HG03103 (cell line): ENCODE data around the gene COPG1.
"Not testable (repeated sequence)": the region's sequence is repeated elsewhere in the genome, so short reads cannot be mapped to it uniquely, and the experiment has no call there.

Experiments used
- ATAC-seq: cut with Tn5 transposase; IDR thresholded peaks from one replicate; pipeline ENCODE4 v1.9.1; 2021; ENCODE audit warnings: low read depth; ENCODE audit not compliant: unreplicated experiment

The COPG1 gene

GRCh38 chr3:129249284-129250065, at the start of gene COPG1:
Gene COPG1, plus strand, starts transcription at chr3:129249606. Its CDS starts 104 bp downstream, at chr3:129249710.
- ATAC-seq, result peak; percentile 64

GRCh38 chr3:129204473-129204872, 44.9 kb upstream of the COPG1 start:
- ATAC-seq, result no peak

GRCh38 chr3:129205109-129205832, 44.1 kb upstream of the COPG1 start:
- ATAC-seq, result no peak

- no peak for ATAC-seq
These were observed 41.9 kb upstream of the COPG1 start for GRCh38 chr3:129207479-129207878.

- ATAC-seq, result no peak
These were observed 38.1 kb upstream of the COPG1 start for GRCh38 chr3:129211345-129211744.

GRCh38 chr3:129211772-129212171, 37.6 kb upstream of the COPG1 start:
- ATAC-seq, result no peak

- no peak for ATAC-seq
These were observed 36.2 kb upstream of the COPG1 start for GRCh38 chr3:129213238-129213637.

- no peak for ATAC-seq
These were observed 30.7 kb upstream of the COPG1 start for GRCh38 chr3:129218742-129219141.

GRCh38 chr3:129224387-129224786, 25.0 kb upstream of the COPG1 start:
- ATAC-seq, result not testable (repeated sequence)

GRCh38 chr3:129224984-129225393, 24.4 kb upstream of the COPG1 start:
- no peak for ATAC-seq

GRCh38 chr3:129226374-129226773, 23.0 kb upstream of the COPG1 start:
- ATAC-seq, result no peak

- ATAC-seq, result no peak
These were observed 20.4 kb upstream of the COPG1 start for GRCh38 chr3:129228891-129229585.

- no peak for ATAC-seq
These were observed 18.9 kb upstream of the COPG1 start for GRCh38 chr3:129230311-129231019.

GRCh38 chr3:129231331-129232119, 17.9 kb upstream of the COPG1 start:
- no peak for ATAC-seq

GRCh38 chr3:129233538-129233937, 15.9 kb upstream of the COPG1 start:
- ATAC-seq, result peak; percentile 90

- no peak for ATAC-seq
These were observed 15.0 kb upstream of the COPG1 start for GRCh38 chr3:129234441-129234840.

- no peak for ATAC-seq
These were observed 14.0 kb upstream of the COPG1 start for GRCh38 chr3:129235344-129235917.

- ATAC-seq, result no peak
These were observed 10.3 kb upstream of the COPG1 start for GRCh38 chr3:129238945-129239705.

GRCh38 chr3:129239991-129240390, 9.4 kb upstream of the COPG1 start:
- ATAC-seq, result no peak
